Measurements from ENCODE around the gene ARID1B. TPM values are rescaled to one million over a fixed set of nuclear protein-coding genes. Genes with fewer than 3 reads are reported as not detected.

ARID1B gene
- total RNA-seq, 5 donors from 2014 or later (not counting 1 experiment from before 2014, with no cell fraction given): 103 to 161 (median 108) TPM

GRCh38 chr6:156916130-156916801 is 139.1 kb downstream of the ARID1B start:
- H3K27me3 ChIP-seq (replicated peaks in 1 of 2; ENCODE audit: control insufficient read depth in 2 of 2, extremely low read depth in 1 of 2, insufficient read depth in 2 of 2, low read length in 1 of 2): no peaks in the 10 kb centered on the region
- H3K4me3 Mint-ChIP-seq: peak overlapping the region in 2 of 3 donors; percentile 2 to 10
- no peak for DNase-seq
- no peaks in the 10 kb centered on the region for H3K36me3 ChIP-seq (ENCODE audit: control insufficient read depth in 2 of 2, extremely low read depth in 1 of 2, insufficient read depth in 1 of 2, low read length in 1 of 2)
- peaks cover 73 to 88% (median 76%) of the 10 kb centered on the region in 3 donors for H3K4me1 Mint-ChIP-seq
- ATAC-seq (replicated peaks in 1 of 4): peak in 1 of 4 experiments; percentile 51
- no peaks in the 10 kb centered on the region for H3K27me3 Mint-ChIP-seq
- H3K9me3 ChIP-seq: no peaks in the 10 kb centered on the region
- peak overlapping the region; percentile 24 to 25 for H3K27ac Mint-ChIP-seq
- ChIA-PET CTCF (interaction anchor here in 1 of 2 donors (0.6 kb wide), 1 partner anchor 115 kb away, joined by 5 read pairs; no protein-coding TSS in a partner anchor), POLR2A (interaction anchor here (0.5 to 0.7 kb wide), 4 partner anchors 18 to 106 kb away, joined by 6 to 14 read pairs (median 7); no protein-coding TSS in a partner anchor)
- no peak overlapping the region for H3K4me3 ChIP-seq (ENCODE audit: control insufficient read depth in 1 of 2, extremely low read depth in 1 of 2, low read length in 1 of 2)
- H3K36me3 Mint-ChIP-seq: peaks cover 18% of the 10 kb centered on the region
- H3K4me1 ChIP-seq (ENCODE audit: control insufficient read depth in 1 of 2, extremely low read depth in 1 of 2, insufficient read depth in 2 of 2, low read length in 2 of 2): peaks cover 16 to 35% of the 10 kb centered on the region in 2 experiments
- no peaks in the 10 kb centered on the region for H3K9me3 Mint-ChIP-seq
- WGBS (ENCODE audit: insufficient coverage): 59% methylated on average over 4 of the region's 11 CpGs
- H3K27ac ChIP-seq (ENCODE audit: low read length): no peak overlapping the region

- no peaks in the 10 kb centered on the region for H3K36me3 ChIP-seq (ENCODE audit: control insufficient read depth in 2 of 2, extremely low read depth in 1 of 2, insufficient read depth in 1 of 2, low read length in 1 of 2)
Observed at GRCh38 chr6:156917213-156917612, 140.0 kb downstream of the ARID1B start.

GRCh38 chr6:156918647-156919046 is 141.5 kb downstream of the ARID1B start:
- WGBS (ENCODE audit: insufficient coverage): 89% methylated on average over 4 of the region's 7 CpGs
- peaks cover 14% of the 10 kb centered on the region for H3K36me3 Mint-ChIP-seq
- no peaks in the 10 kb centered on the region for H3K9me3 ChIP-seq
- no peak for ATAC-seq (replicated peaks in 1 of 4)
- H3K4me3 ChIP-seq (ENCODE audit: control insufficient read depth in 1 of 2, extremely low read depth in 1 of 2, low read length in 1 of 2): no peak overlapping the region
- no peak overlapping the region for H3K27ac ChIP-seq (ENCODE audit: low read length)
- H3K27me3 ChIP-seq (replicated peaks in 1 of 2; ENCODE audit: control insufficient read depth in 2 of 2, extremely low read depth in 1 of 2, insufficient read depth in 2 of 2, low read length in 1 of 2): no peaks in the 10 kb centered on the region
- H3K9me3 Mint-ChIP-seq: no peaks in the 10 kb centered on the region
- DNase-seq: no peak
- peaks cover 64 to 68% (median 67%) of the 10 kb centered on the region in 3 donors for H3K4me1 Mint-ChIP-seq
- no peak overlapping the region for H3K4me3 Mint-ChIP-seq
- H3K27me3 Mint-ChIP-seq: no peaks in the 10 kb centered on the region
- POLR2A ChIA-PET: interaction anchor here in 1 of 2 donors (0.6 kb wide), 1 partner anchor 143 kb away, joined by 3 read pairs; no protein-coding TSS in a partner anchor
- H3K36me3 ChIP-seq (ENCODE audit: control insufficient read depth in 2 of 2, extremely low read depth in 1 of 2, insufficient read depth in 1 of 2, low read length in 1 of 2): no peaks in the 10 kb centered on the region
- CTCF ChIA-PET: no interaction called here
- H3K4me1 ChIP-seq (ENCODE audit: control insufficient read depth in 1 of 2, extremely low read depth in 1 of 2, insufficient read depth in 2 of 2, low read length in 2 of 2): peaks cover 5 to 29% of the 10 kb centered on the region in 2 experiments
- H3K27ac Mint-ChIP-seq: peak overlapping the region in 1 of 2 donors; percentile 39

More at GRCh38 chr6:156917213-156917612, 140.0 kb downstream of the ARID1B start:
- no peaks in the 10 kb centered on the region for H3K27me3 Mint-ChIP-seq
- ATAC-seq (replicated peaks in 1 of 4): no peak
- Histone ChIP-seq H3K4me1 (ENCODE audit: control insufficient read depth in 1 of 2, extremely low read depth in 1 of 2, insufficient read depth in 2 of 2, low read length in 2 of 2) (peaks cover 10 to 31% of the 10 kb centered on the region in 2 experiments), H3K9me3 (no peaks in the 10 kb centered on the region), H3K27me3 (replicated peaks in 1 of 2; ENCODE audit: control insufficient read depth in 2 of 2, extremely low read depth in 1 of 2, insufficient read depth in 2 of 2, low read length in 1 of 2) (no peaks in the 10 kb centered on the region), H3K27ac (ENCODE audit: low read length) (no peak overlapping the region), H3K4me3 (ENCODE audit: control insufficient read depth in 1 of 2, extremely low read depth in 1 of 2, low read length in 1 of 2) (no peak overlapping the region)
- CTCF ChIA-PET: no interaction called here
- peaks cover 71 to 79% (median 73%) of the 10 kb centered on the region in 3 donors for H3K4me1 Mint-ChIP-seq
- no peaks in the 10 kb centered on the region for H3K9me3 Mint-ChIP-seq
- peak overlapping the region; percentile 0 to 56 for H3K27ac Mint-ChIP-seq
- 83% methylated on average over 5 of the region's 5 CpGs for WGBS (ENCODE audit: insufficient coverage)
- H3K36me3 Mint-ChIP-seq: peaks cover 18% of the 10 kb centered on the region
- DNase-seq: no peak
- POLR2A ChIA-PET: interaction anchor here in 1 of 2 donors (0.6 kb wide), 1 partner anchor 14 kb away, joined by 3 read pairs; no protein-coding TSS in a partner anchor
- H3K4me3 Mint-ChIP-seq: no peak overlapping the region

GRCh38 chr6:156919370-156919769 is 142.2 kb downstream of the ARID1B start:
- H3K4me3 Mint-ChIP-seq: no peak overlapping the region
- POLR2A ChIA-PET: no interaction called here
- WGBS (ENCODE audit: insufficient coverage): 100% methylated on average over 2 of the region's 2 CpGs

GRCh38 chr6:156919814-156920369 is 142.7 kb downstream of the ARID1B start:
- Mint-ChIP-seq H3K4me1 (peaks cover 59 to 69% (median 69%) of the 10 kb centered on the region in 3 donors), H3K9me3 (no peaks in the 10 kb centered on the region), H3K4me3 (no peak overlapping the region), H3K27me3 (no peaks in the 10 kb centered on the region), H3K27ac (no peak overlapping the region), H3K36me3 (peaks cover 6% of the 10 kb centered on the region)
- DNase-seq: no peak
- Histone ChIP-seq H3K27ac (ENCODE audit: low read length) (no peak overlapping the region), H3K9me3 (no peaks in the 10 kb centered on the region), H3K4me3 (ENCODE audit: control insufficient read depth in 1 of 2, extremely low read depth in 1 of 2, low read length in 1 of 2) (no peak overlapping the region), H3K4me1 (ENCODE audit: control insufficient read depth in 1 of 2, extremely low read depth in 1 of 2, insufficient read depth in 2 of 2, low read length in 2 of 2) (peaks cover 5 to 20% of the 10 kb centered on the region in 2 experiments), H3K36me3 (ENCODE audit: control insufficient read depth in 2 of 2, extremely low read depth in 1 of 2, insufficient read depth in 1 of 2, low read length in 1 of 2) (no peaks in the 10 kb centered on the region), H3K27me3 (replicated peaks in 1 of 2; ENCODE audit: control insufficient read depth in 2 of 2, extremely low read depth in 1 of 2, insufficient read depth in 2 of 2, low read length in 1 of 2) (no peaks in the 10 kb centered on the region)
- no peak for ATAC-seq (replicated peaks in 1 of 4)
- ChIA-PET POLR2A (interaction anchor here in 1 of 2 donors (0.6 kb wide), 1 partner anchor 36 kb away, joined by 3 read pairs; no protein-coding TSS in a partner anchor), CTCF (interaction anchor here in 1 of 2 donors (0.5 kb wide), 1 partner anchor 12 kb away, joined by 5 read pairs; no protein-coding TSS in a partner anchor)
- 90% methylated on average over 2 of the region's 5 CpGs for WGBS (ENCODE audit: insufficient coverage)

More at GRCh38 chr6:156919370-156919769, 142.2 kb downstream of the ARID1B start:
- CTCF ChIA-PET: no interaction called here
- peaks cover 59 to 70% (median 70%) of the 10 kb centered on the region in 3 donors for H3K4me1 Mint-ChIP-seq
- ATAC-seq (replicated peaks in 1 of 4): no peak
- Histone ChIP-seq H3K4me3 (ENCODE audit: control insufficient read depth in 1 of 2, extremely low read depth in 1 of 2, low read length in 1 of 2) (no peak overlapping the region), H3K27ac (ENCODE audit: low read length) (no peak overlapping the region), H3K36me3 (ENCODE audit: control insufficient read depth in 2 of 2, extremely low read depth in 1 of 2, insufficient read depth in 1 of 2, low read length in 1 of 2) (no peaks in the 10 kb centered on the region), H3K4me1 (ENCODE audit: control insufficient read depth in 1 of 2, extremely low read depth in 1 of 2, insufficient read depth in 2 of 2, low read length in 2 of 2) (peaks cover 5 to 22% of the 10 kb centered on the region in 2 experiments), H3K9me3 (no peaks in the 10 kb centered on the region), H3K27me3 (replicated peaks in 1 of 2; ENCODE audit: control insufficient read depth in 2 of 2, extremely low read depth in 1 of 2, insufficient read depth in 2 of 2, low read length in 1 of 2) (no peaks in the 10 kb centered on the region)
- no peak overlapping the region for H3K27ac Mint-ChIP-seq
- no peaks in the 10 kb centered on the region for H3K27me3 Mint-ChIP-seq
- no peaks in the 10 kb centered on the region for H3K9me3 Mint-ChIP-seq
- DNase-seq: no peak
- H3K36me3 Mint-ChIP-seq: peaks cover 10% of the 10 kb centered on the region

- Histone ChIP-seq H3K4me1 (ENCODE audit: control insufficient read depth in 1 of 2, extremely low read depth in 1 of 2, insufficient read depth in 2 of 2, low read length in 2 of 2) (peaks cover 10 to 31% of the 10 kb centered on the region in 2 experiments), H3K27ac (ENCODE audit: low read length) (no peak overlapping the region), H3K27me3 (replicated peaks in 1 of 2; ENCODE audit: control insufficient read depth in 2 of 2, extremely low read depth in 1 of 2, insufficient read depth in 2 of 2, low read length in 1 of 2) (no peaks in the 10 kb centered on the region), H3K9me3 (no peaks in the 10 kb centered on the region), H3K4me3 (ENCODE audit: control insufficient read depth in 1 of 2, extremely low read depth in 1 of 2, low read length in 1 of 2) (no peak overlapping the region), H3K36me3 (ENCODE audit: control insufficient read depth in 2 of 2, extremely low read depth in 1 of 2, insufficient read depth in 1 of 2, low read length in 1 of 2) (no peaks in the 10 kb centered on the region)
- Mint-ChIP-seq H3K27ac (no peak overlapping the region), H3K36me3 (peaks cover 10% of the 10 kb centered on the region), H3K9me3 (no peaks in the 10 kb centered on the region), H3K4me3 (no peak overlapping the region), H3K27me3 (no peaks in the 10 kb centered on the region), H3K4me1 (peaks cover 65 to 75% (median 73%) of the 10 kb centered on the region in 3 donors)
- 100% methylated on average over 3 of the region's 4 CpGs for WGBS (ENCODE audit: insufficient coverage)
- ChIA-PET CTCF (no interaction called here), POLR2A (no interaction called here)
- ATAC-seq (replicated peaks in 1 of 4) (no peak), DNase-seq (no peak)
Observed at GRCh38 chr6:156924246-156924645, 147.1 kb downstream of the ARID1B start.

Data from T-cell (primary cell).